ENCODE results near the gene KANSL1. TPM values are rescaled to one million over a fixed set of nuclear protein-coding genes. Genes with fewer than 3 reads are reported as not detected.
A peak's percentile ranks its signal among the peaks of the same experiment; 100 is the strongest.

Gene KANSL1
- total and polyA plus RNA-seq, 9 of the 15 experiments (the other 6 are each of a cell fraction or from before 2014, with no cell fraction given) = 3.6 to 55.4 (median 31.8) TPM

- TF ChIP-seq CHD1 (IDR thresholded peaks at IDR 0.05; ENCODE audit: low read length) = no peak
- TF ChIP-seq TCF3 (CRISPR knock-in tag; IDR thresholded peaks at IDR 0.05) = no peak
- peak; percentile 75; the same call in 1 of the 2 replicates for TF ChIP-seq TOE1 (IDR thresholded peaks at IDR 0.05; ENCODE audit: borderline replicate concordance)
- no peak for TF ChIP-seq TOE1 (CRISPR knock-in tag; IDR thresholded peaks at IDR 0.05; ENCODE audit: borderline replicate concordance, low read depth)
- no peak for TF ChIP-seq NR2F6 (CRISPR knock-in tag; IDR thresholded peaks at IDR 0.05)
- no peak for TF ChIP-seq ATF6 (CRISPR knock-in tag; IDR thresholded peaks at IDR 0.05)
- TF ChIP-seq, protein P1, sequence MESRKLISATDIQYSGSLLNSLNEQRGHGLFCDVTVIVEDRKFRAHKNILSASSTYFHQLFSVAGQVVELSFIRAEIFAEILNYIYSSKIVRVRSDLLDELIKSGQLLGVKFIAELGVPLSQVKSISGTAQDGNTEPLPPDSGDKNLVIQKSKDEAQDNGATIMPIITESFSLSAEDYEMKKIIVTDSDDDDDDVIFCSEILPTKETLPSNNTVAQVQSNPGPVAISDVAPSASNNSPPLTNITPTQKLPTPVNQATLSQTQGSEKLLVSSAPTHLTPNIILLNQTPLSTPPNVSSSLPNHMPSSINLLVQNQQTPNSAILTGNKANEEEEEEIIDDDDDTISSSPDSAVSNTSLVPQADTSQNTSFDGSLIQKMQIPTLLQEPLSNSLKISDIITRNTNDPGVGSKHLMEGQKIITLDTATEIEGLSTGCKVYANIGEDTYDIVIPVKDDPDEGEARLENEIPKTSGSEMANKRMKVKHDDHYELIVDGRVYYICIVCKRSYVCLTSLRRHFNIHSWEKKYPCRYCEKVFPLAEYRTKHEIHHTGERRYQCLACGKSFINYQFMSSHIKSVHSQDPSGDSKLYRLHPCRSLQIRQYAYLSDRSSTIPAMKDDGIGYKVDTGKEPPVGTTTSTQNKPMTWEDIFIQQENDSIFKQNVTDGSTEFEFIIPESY (CRISPR knock-in tag; IDR thresholded peaks at IDR 0.05) = no peak; the same call in 1 of the 2 replicates
- 0 out of 2 replicates have a peak, but pooled peaks have one; percentile 27 for TF ChIP-seq ZNF395 (CRISPR knock-in tag; IDR thresholded peaks at IDR 0.05)
- TF ChIP-seq MEF2A (IDR thresholded peaks at IDR 0.05; ENCODE audit: control insufficient read depth, low read depth, low read length) = no peak
These were observed 1.7 kb downstream of the KANSL1 start (continued) for GRCh38 chr17:46191322-46192188.

All from K562 (cell line).